Transverse colon (tissue), 4 donors: Measurements from ENCODE around the gene ACTA2. TPM values are rescaled to one million over a fixed set of nuclear protein-coding genes. Genes with fewer than 3 reads are reported as not detected.

Experiments
- DNase-seq: peaks from one replicate; pipeline ENCODE4 v3.0.0-alpha.2; 2019
- H3K27ac ChIP-seq, 4 donors: fragments of 200-600 bp; sonication (generic); 2 replicates each; pipeline ENCODE4 v1.5.1; 2016 to 2018; ENCODE audit warnings: inconsistent platforms in 4 of 4
- H3K27me3 ChIP-seq: fragments of 200-600 bp; sonication (generic); 2 replicates; pipeline ENCODE4 v1.5.1; 2017; ENCODE audit warnings: inconsistent platforms
- H3K36me3 ChIP-seq, 4 donors: fragments of 200-600 bp; sonication (generic); 2 replicates each; pipeline ENCODE4 v1.5.1; 2017 to 2019; ENCODE audit warnings: inconsistent platforms in 4 of 4
- H3K4me1 ChIP-seq, 4 donors: fragments of 200-600 bp; sonication (generic); 2 replicates each; pipeline ENCODE4 v1.5.1; 2017 to 2020; ENCODE audit warnings: inconsistent platforms in 4 of 4
- H3K4me3 ChIP-seq, 4 donors: fragments of 200-600 bp; sonication (generic); 1 replicate in 1 of 4; 2 replicates in 3 of 4; pipeline versions ENCODE4 v1.5.1 to v1.6.1; 2017 to 2019; ENCODE audit warnings: inconsistent platforms in 4 of 4
- H3K9me3 ChIP-seq, 2 donors: fragments of 200-600 bp; sonication (generic); 2 replicates each; pipeline ENCODE4 v1.5.1; 2017 to 2019; ENCODE audit warnings: inconsistent platforms in 2 of 2
- EP300 ChIP-seq: sonication (generic); formaldehyde crosslinking; IDR thresholded peaks from one replicate; pipeline ENCODE4 v1.6.1; 2017; ENCODE audit warnings: antibody characterized with exemption, low read depth
- POLR2A ChIP-seq: fragments of 450-650 bp; IDR thresholded peaks from one replicate; pipeline ENCODE4 v1.6.1; 2016; ENCODE audit warnings: antibody characterized with exemption, mild to moderate bottlenecking, moderate library complexity
- POLR2AphosphoS5 ChIP-seq, 3 donors: sonication (generic); formaldehyde crosslinking; IDR thresholded peaks; one replicate each; pipeline ENCODE4 v1.6.1; 2016; ENCODE audit warnings: antibody characterized with exemption in 3 of 3
- WGBS, 2 donors: methylation state at CpG; one replicate each; pipeline ENCODE4 v1.1.5; 2018; ENCODE audit warnings: low coverage in 1 of 2; 5-methylcytosine and 5-hydroxymethylcytosine counted together
- in situ Hi-C, 4 donors: fragments of 200-750 bp; cut with MboI; loops; one replicate each; pipeline versions ENCODE4 v1.15.0 to v1.15.1; 2017; ENCODE audit warnings: low sequenced_read_pairs in 3 of 4, low pct_ligation_motif_present in 1 of 4, low pct_unique_long_range_greater_than_20kb in 1 of 4
- intact Hi-C: fragments of 100-400 bp; cut with DNase I; formaldehyde crosslinking; loops from one replicate; pipeline ENCODE4 v1.15.1; 2023; ENCODE audit warnings: low total_unique reads
- total RNA-seq, 4 donors: library from RNA; depleted of rRNA; stranded (reverse); fragments of >200 nt; gene quantifications; one replicate each; pipeline ENCODE4 v1.1.0, GENCODE V29; 2016
- TF ChIP-seq, protein P1 (sequence below), 5 experiments: fragments of 200-600 bp in 3 of 5; fragments of 450-650 bp in 2 of 5; sonication (generic) in 3 of 5; IDR thresholded peaks; 1 replicate in 2 of 5; 2 replicates in 3 of 5; pipeline ENCODE4 v1.5.1; 2016 to 2017; ENCODE audit warnings: antibody characterized with exemption in 5 of 5, inconsistent platforms in 3 of 5, mild to moderate bottlenecking in 2 of 5, moderate library complexity in 1 of 5

The ACTA2 gene
- total RNA-seq, 4 donors from 2014 or later, result 403 to 1,827 (median 457) TPM

DNA sequence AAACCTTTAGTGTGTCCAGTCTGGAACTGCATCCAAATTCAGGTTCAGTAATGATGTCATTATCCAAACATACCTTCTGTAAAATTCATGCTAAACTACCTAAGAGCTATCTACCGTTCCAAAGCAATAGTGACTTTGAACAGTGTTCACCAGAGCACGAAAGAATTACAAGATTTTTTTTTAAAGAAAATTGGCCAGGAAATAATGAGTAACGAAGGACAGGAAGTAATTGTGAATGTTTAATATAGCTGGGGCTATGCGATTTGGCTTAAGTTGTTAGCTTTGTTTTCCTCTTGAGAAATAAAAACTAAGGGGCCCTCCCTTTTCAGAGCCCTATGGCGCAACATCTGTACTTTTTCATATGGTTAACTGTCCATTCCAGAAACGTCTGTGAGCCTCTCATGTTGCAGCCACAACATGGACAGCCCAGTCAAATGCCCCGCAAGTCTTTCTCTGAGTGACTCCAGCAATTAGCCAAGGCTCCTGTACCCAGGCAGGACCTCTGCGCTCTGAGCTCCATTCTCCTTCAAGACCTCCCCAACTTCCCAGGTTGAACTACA, 37.3 kb upstream of the ACTA2 start:
- Histone ChIP-seq H3K27me3 (no peaks in the 10 kb centered on the region), H3K4me3 (peak overlapping the region; percentile 54 to 89 (median 70)), H3K9me3 (no peaks in the 10 kb centered on the region), H3K27ac (peak overlapping the region; percentile 91 to 97 (median 96)), H3K4me1 (peaks cover 8 to 60% (median 35%) of the 10 kb centered on the region in 4 donors), H3K36me3 (no peaks in the 10 kb centered on the region)
- TF ChIP-seq, protein P1, sequence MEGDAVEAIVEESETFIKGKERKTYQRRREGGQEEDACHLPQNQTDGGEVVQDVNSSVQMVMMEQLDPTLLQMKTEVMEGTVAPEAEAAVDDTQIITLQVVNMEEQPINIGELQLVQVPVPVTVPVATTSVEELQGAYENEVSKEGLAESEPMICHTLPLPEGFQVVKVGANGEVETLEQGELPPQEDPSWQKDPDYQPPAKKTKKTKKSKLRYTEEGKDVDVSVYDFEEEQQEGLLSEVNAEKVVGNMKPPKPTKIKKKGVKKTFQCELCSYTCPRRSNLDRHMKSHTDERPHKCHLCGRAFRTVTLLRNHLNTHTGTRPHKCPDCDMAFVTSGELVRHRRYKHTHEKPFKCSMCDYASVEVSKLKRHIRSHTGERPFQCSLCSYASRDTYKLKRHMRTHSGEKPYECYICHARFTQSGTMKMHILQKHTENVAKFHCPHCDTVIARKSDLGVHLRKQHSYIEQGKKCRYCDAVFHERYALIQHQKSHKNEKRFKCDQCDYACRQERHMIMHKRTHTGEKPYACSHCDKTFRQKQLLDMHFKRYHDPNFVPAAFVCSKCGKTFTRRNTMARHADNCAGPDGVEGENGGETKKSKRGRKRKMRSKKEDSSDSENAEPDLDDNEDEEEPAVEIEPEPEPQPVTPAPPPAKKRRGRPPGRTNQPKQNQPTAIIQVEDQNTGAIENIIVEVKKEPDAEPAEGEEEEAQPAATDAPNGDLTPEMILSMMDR (IDR thresholded peaks at IDR 0.05), result no peak
- no peak for TF ChIP-seq EP300
- TF ChIP-seq POLR2AphosphoS5 (IDR thresholded peaks at IDR 0.05), result peak in 2 of 3 donors; percentile 19 to 50
- TF ChIP-seq POLR2A, result no peak
- 8 to 12% methylated on average over 5 to 8 of the region's 8 CpGs for WGBS, 2 donors
- in situ Hi-C loops (loop anchor here in 1 of 4 donors (10.0 kb wide), 1 partner anchor 55 kb away; no protein-coding TSS in a partner anchor), intact Hi-C loops (loop anchor here (10.0 kb wide), 2 partner anchors 155 to 305 kb away; no protein-coding TSS in a partner anchor)
- no peak for DNase-seq

DNA sequence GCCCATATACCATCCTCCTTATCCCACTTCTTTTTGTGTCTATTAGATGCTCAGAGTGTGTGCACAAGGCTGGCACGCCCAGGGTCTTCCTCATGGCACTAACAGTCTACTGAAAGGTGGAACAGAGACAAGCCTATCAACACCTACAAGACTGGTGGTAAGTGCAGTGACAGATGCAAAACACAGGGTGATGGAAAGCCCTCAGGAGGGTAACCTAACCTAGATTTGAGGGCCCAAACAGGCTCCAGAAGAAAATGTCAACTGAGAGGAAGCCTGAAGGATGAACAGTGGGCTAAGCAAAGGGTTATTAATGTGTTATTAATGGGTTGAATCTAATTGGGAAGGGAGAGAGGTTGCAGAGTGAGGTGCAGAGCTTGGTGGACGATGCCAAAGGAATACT, 36.9 kb upstream of the ACTA2 start:
- DNase-seq, result no peak
- H3K4me1 ChIP-seq, result peaks cover 3 to 59% (median 34%) of the 10 kb centered on the region in 4 donors
- 60% methylated on average over 2 of the region's 2 CpGs for WGBS, 2 donors
- H3K27me3 ChIP-seq, result no peaks in the 10 kb centered on the region
- in situ Hi-C loops (loop anchor here in 1 of 4 donors (10.0 kb wide), 1 partner anchor 55 kb away; no protein-coding TSS in a partner anchor), intact Hi-C loops (no loop called here)
- TF ChIP-seq POLR2A (no peak), POLR2AphosphoS5 (IDR thresholded peaks at IDR 0.05) (no peak), EP300 (no peak)
- TF ChIP-seq, protein P1 (IDR thresholded peaks at IDR 0.05), result no peak
- peak overlapping the region; percentile 91 to 97 (median 96) for H3K27ac ChIP-seq
- peak overlapping the region in 1 of 4 donors; percentile 89 for H3K4me3 ChIP-seq
- no peaks in the 10 kb centered on the region for H3K36me3 ChIP-seq
- H3K9me3 ChIP-seq, result no peaks in the 10 kb centered on the region

DNA sequence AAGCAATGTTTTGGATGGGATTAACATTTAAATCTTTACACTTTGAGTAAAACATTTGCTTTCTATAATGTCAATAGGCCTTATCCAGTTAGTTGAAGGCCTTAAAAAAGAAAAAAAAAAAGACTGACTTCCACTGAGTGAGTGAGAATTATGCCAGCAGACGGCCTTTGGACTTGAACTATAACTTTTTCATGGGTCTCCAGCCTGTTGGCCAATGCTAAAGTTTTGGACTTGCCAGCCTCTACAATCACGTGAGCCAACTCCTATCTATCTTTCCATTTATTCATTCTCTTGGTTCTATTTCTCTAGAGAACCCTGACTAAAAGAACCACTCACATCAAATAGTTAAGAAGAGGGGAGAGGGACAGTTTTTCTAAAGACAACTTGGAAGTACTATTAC, 35.3 kb upstream of the ACTA2 start:
- H3K9me3 ChIP-seq, result no peaks in the 10 kb centered on the region
- H3K4me3 ChIP-seq, result no peak overlapping the region
- peak overlapping the region; percentile 19 to 34 (median 32) for H3K27ac ChIP-seq
- TF ChIP-seq POLR2AphosphoS5 (IDR thresholded peaks at IDR 0.05) (no peak), EP300 (no peak), POLR2A (no peak)
- TF ChIP-seq, protein P1 (IDR thresholded peaks at IDR 0.05), result no peak
- 39 to 81% methylated on average over 2 of the region's 2 CpGs for WGBS, 2 donors
- in situ Hi-C loops, result loop anchor here in 1 of 4 donors (10.0 kb wide), 1 partner anchor 53 kb away; no protein-coding TSS in a partner anchor
- H3K36me3 ChIP-seq, result no peaks in the 10 kb centered on the region
- no peaks in the 10 kb centered on the region for H3K27me3 ChIP-seq
- intact Hi-C loops, result loop anchor here (2.0 kb wide), 1 partner anchor 53 kb away; no protein-coding TSS in a partner anchor
- peaks cover 3 to 56% (median 30%) of the 10 kb centered on the region in 4 donors for H3K4me1 ChIP-seq
- no peak for DNase-seq

DNA sequence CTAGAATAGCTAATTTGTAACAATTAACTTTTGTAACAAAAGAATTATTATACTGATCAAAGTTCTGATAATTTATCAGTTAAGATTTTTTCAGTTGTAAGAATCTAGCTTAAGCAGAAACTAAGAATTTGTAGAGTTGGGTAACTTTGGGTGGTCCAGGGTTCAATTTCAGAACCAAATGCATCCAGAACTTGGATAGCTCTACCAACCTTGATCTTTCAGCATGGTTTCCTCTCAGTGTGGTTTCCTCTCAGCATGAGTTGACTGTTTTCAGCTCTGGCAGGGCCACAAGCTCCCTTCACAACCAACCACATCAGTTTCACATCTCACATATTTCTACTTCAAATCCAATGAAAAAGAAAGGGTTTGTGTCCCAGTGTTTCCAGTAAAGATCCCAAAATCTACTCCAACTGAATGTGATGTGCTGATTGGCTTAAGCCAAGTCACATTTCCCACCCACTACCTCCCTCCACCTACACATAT, 34.7 kb upstream of the ACTA2 start:
- peak overlapping the region; percentile 19 to 34 (median 32) for H3K27ac ChIP-seq
- H3K9me3 ChIP-seq, result no peaks in the 10 kb centered on the region
- in situ Hi-C loops (loop anchor here in 1 of 4 donors (10.0 kb wide), 1 partner anchor 52 kb away; no protein-coding TSS in a partner anchor), intact Hi-C loops (loop anchor here (2.0 kb wide), 1 partner anchor 52 kb away; no protein-coding TSS in a partner anchor)
- no peaks in the 10 kb centered on the region for H3K36me3 ChIP-seq
- H3K4me1 ChIP-seq, result peaks cover 3 to 50% (median 29%) of the 10 kb centered on the region in 4 donors
- TF ChIP-seq, protein P1 (IDR thresholded peaks at IDR 0.05), result no peak
- H3K27me3 ChIP-seq, result no peaks in the 10 kb centered on the region
- no peak overlapping the region for H3K4me3 ChIP-seq
- no peak for DNase-seq
